Stimulated activated CD8-positive, alpha-beta memory T cell treated with anti-CD3 and anti-CD28 coated beads, Interleukin-12 subunit alpha, Interleukin-12 subunit beta, amount 100 ng/mL, for 24 hours (primary cell): Measurements from ENCODE around the gene PSMC3IP.
"Not testable (repeated sequence)": the region's sequence is repeated elsewhere in the genome, so short reads cannot be mapped to it uniquely, and the experiment has no call there.

Experiments
- DNase-seq: peaks from one replicate; pipeline ENCODE4 v3.0.0-alpha.2; 2020; ENCODE audit errors: extremely low read depth

PSMC3IP gene

GRCh38 chr17:42577532-42578281 is at the start of gene PSMC3IP:
Gene PSMC3IP, minus strand, starts transcription at chr17:42577729. Its CDS starts 43 bp downstream, at chr17:42577686.
- peak; percentile 87 for DNase-seq

- no peak for DNase-seq
These were observed 46.4 kb upstream of the PSMC3IP start for GRCh38 chr17:42623732-42624596.

- DNase-seq = no peak
These were observed 45.7 kb upstream of the PSMC3IP start for GRCh38 chr17:42623271-42623670.

- not testable (repeated sequence) for DNase-seq
These were observed 44.5 kb upstream of the PSMC3IP start for GRCh38 chr17:42621987-42622386.

GRCh38 chr17:42618442-42619150 is 41.1 kb upstream of the PSMC3IP start:
- DNase-seq = no peak

GRCh38 chr17:42617956-42618431 is 40.5 kb upstream of the PSMC3IP start:
- DNase-seq = no peak

GRCh38 chr17:42613699-42614295 is 36.3 kb upstream of the PSMC3IP start:
- no peak for DNase-seq

GRCh38 chr17:42612013-42612412 is 34.5 kb upstream of the PSMC3IP start:
- no peak for DNase-seq

- peak; percentile 3 for DNase-seq
These were observed 32.6 kb upstream of the PSMC3IP start for GRCh38 chr17:42609814-42610801.

GRCh38 chr17:42609182-42609813 is 31.8 kb upstream of the PSMC3IP start, which contains the start of the genes RETREG3 and TUBG1:
Gene RETREG3, minus strand, starts transcription at chr17:42609374. Its CDS starts 50 bp downstream, at chr17:42609324.
Gene TUBG1, plus strand, starts transcription at chr17:42609683. Its CDS starts 55 bp downstream, at chr17:42609738.
- peak; percentile 98 for DNase-seq

- no peak for DNase-seq
These were observed 31.0 kb upstream of the PSMC3IP start for GRCh38 chr17:42608305-42609181.

GRCh38 chr17:42607769-42608168 is 30.2 kb upstream of the PSMC3IP start:
- no peak for DNase-seq

- no peak for DNase-seq
These were observed 25.8 kb upstream of the PSMC3IP start for GRCh38 chr17:42603318-42603717.

- DNase-seq = no peak
These were observed 21.4 kb upstream of the PSMC3IP start for GRCh38 chr17:42598905-42599304.

GRCh38 chr17:42596386-42596785 is 18.9 kb upstream of the PSMC3IP start:
- no peak for DNase-seq

- DNase-seq = no peak
These were observed 13.9 kb upstream of the PSMC3IP start for GRCh38 chr17:42591411-42591810.

GRCh38 chr17:42590886-42591285 is 13.4 kb upstream of the PSMC3IP start:
- no peak for DNase-seq

GRCh38 chr17:42586514-42587230 is 9.1 kb upstream of the PSMC3IP start:
- no peak for DNase-seq
